ENCODE data around the gene LBHD1. TPM values are rescaled to one million over a fixed set of nuclear protein-coding genes. Genes with fewer than 3 reads are reported as not detected.

The LBHD1 gene
- 8.0 and 8.5 TPM in 2 replicates for total RNA-seq

GRCh38 chr11:62671608-62672389 is at the start of gene LBHD1, which contains the start of gene UQCC3:
Gene LBHD1 (minus strand): TSS chr11:62672267. CDS start chr11:62670031, 2,236 bp downstream.
Gene UQCC3 (plus strand): TSS chr11:62671673. CDS start chr11:62671746, 73 bp downstream.

DNA sequence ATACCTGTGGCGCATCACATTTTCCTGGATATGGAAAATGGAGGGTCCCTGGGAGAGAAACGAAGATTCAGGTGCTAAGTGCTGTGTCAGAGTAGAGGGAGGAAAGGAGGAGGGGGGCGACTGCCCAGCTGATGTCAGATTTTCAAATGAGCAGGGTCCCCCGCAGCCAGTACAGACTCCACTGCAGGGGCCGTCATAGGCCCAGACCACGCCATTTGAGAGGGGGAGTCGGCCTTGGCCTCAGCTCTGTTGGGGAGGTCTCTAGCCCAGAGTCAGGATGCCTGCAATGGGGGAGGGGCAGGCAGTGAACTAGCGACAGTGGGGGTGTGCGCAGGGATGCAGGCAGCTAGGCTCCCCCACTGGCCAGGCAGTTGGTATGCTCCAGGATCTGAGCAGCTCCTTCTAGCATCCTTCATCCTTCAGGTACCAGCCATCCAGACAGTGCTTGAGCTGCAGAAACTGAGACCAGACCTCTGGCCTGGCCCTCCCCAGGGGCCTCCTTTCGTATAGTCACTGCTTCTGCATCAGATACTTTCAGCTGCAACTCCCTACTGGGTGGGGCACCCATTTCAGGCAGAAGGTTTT is 35.3 kb upstream of the LBHD1 start, which contains the start of the genes BSCL2 and GNG3:
TSS of gene BSCL2 (minus strand) at position 148 of the 585 bp plus-strand sequence. CDS start 229 bp downstream, outside the sequence.
TSS of gene GNG3 (plus strand) at position 400 of the 585 bp plus-strand sequence. CDS start 620 bp downstream, outside the sequence.

DNA sequence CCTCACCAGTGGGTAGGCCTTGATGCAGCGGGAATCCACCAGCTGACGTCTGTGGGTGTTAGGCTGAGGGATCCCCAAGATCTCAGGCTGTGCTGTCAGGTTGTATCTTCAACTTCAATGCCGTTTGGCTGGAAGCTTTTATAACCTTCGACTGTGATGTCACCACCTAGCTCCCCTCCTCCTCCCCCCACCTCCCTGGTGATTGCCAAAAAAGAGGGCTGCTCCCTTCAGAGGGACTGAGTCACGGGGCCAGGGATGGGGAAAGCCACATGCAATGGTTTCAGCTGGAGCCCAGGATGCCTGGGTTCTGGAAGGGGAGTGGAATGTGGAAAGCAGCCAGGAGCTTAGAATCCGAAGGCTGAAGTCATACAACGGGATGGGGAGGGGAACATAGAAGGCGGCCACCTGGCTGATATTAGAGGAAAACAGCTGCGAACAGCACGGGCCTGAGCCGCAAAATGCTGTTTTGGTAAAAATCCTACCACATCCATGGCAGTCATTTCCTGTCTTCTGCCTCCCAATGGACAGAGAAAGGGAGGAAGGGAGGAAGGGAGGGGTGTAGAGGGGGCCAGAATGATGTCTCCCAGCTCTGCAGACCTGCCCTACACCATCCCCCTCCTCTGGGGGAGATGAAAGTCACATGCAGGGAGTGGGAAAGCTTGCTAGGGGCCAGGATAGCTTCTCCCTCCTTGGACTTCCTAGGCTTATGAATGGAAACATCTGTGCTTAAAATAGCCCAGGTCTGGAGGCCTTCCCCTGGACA is 17.5 kb upstream of the LBHD1 start, which contains the start of gene LRRN4CL:
TSS of gene LRRN4CL (minus strand) at position 110 of the 763 bp plus-strand sequence. CDS start 1,022 bp downstream, outside the sequence.

GRCh38 chr11:62678770-62679696 is 7.0 kb upstream of the LBHD1 start, which contains the start of gene UBXN1:
Gene UBXN1 (minus strand): TSS chr11:62679073. CDS start chr11:62678923, 150 bp downstream.

DNA sequence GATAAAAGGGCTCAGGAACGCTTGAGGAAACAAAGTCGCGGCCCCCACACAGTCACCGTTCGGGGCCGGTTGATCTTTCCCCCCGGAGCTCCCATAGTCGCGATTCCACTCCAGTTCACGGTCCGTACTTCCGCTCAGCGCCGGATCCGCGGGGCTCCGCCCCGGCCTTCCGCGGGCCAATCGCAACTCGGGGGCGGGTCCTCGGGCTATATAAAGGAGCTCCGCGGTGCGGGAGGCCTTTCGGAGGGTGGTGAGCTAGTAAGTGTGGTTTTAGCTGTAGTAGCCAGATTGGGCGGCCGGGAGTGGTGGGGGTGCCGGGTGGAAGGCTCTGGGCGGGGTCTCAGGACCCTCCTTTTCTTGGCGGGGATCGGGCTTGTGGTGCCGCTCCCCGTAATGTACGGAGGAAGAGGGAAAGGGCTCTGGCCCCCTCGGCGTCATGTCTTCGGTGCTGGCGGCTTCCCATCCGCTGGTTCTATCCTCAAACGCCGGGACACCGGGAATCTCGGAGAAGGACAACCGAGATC is 6.9 kb downstream of the LBHD1 start, which contains the start of the genes C11orf98 and CSKMT:
TSS of gene C11orf98 (minus strand) at position 136 of the 524 bp plus-strand sequence. CDS start at position 95, 41 bp downstream.
TSS of gene CSKMT (plus strand) at position 238 of the 524 bp plus-strand sequence. CDS start 568 bp downstream, outside the sequence.

DNA sequence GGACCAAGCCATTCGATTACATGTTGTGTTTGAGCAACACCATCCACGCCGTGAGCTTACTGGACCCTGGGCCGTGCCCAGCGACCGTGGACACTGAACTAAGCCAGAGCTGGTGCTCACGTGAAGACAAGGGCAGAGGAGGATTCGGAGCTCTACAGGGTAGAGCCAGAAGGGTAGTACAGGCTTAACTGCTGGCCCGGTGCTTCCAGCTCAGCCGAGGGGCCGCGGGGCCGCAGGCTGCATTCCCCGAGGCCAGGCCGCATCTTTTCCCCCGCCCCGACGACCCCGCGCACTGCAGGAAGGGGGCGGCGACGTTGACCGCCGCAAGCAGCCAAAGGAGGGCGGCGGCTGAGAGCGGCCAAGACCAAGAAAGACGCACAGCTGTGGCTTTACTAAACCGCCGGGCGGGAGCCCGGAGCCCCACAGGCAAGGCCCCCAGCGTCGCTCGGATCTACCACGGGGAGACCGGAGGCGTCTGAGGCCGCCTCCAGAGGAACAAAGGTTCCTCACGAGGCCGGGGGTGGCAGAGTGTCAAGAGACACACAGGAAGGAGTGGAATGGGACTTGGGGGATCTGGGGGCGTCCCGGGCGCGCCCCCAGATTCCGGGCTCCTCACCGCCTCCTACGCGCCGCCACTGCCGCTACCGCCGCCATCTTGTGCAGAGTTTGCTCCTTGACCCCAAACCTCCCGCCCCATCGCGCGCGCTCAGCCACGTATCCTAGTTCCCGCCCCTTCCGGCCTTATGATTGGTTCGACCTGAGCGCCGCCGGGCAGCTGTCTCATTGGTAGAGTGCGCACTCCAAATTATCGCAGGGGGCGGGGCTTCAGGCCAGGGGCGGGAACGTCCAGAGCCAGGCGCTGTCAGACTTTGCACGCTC is 25.9 kb downstream of the LBHD1 start, which contains the start of gene GANAB:
TSS of gene GANAB (minus strand) at position 668 of the 879 bp plus-strand sequence. CDS start at position 654, 14 bp downstream.

GRCh38 chr11:62621567-62622470 is 50.2 kb downstream of the LBHD1 start, which contains the start of gene B3GAT3:
Gene B3GAT3 (minus strand): TSS chr11:62621986. CDS start chr11:62621947, 39 bp downstream.

Small RNA genes within 50 kb of the gene (small RNA-seq; reads per million reads assigned to genes)
- gene SNORA57 = not detected

Other genes starting within 250 kb of the LBHD1 start
- 800 and 1,162 TPM in 2 replicates for gene AHNAK, start 125.5 kb downstream of the LBHD1 start, total RNA-seq
- 828 and 1,333 TPM in 2 replicates for gene EEF1G, start 98.4 kb downstream of the LBHD1 start, total RNA-seq
- 4.8 and 7.6 TPM in 2 replicates for gene TUT1, start 80.7 kb downstream of the LBHD1 start, total RNA-seq
- gene MTA2, start 70.4 kb downstream of the LBHD1 start, total RNA-seq = 95.2 and 143 TPM in 2 replicates
- 22.0 and 25.6 TPM in 2 replicates for gene EML3, start 59.5 kb downstream of the LBHD1 start, total RNA-seq
- 3.1 and 4.4 TPM in 2 replicates for gene ROM1, start 59.0 kb downstream of the LBHD1 start, total RNA-seq
- 28.0 and 42.3 TPM in 2 replicates for gene B3GAT3, start 50.3 kb downstream of the LBHD1 start, total RNA-seq
- 178 and 191 TPM in 2 replicates for gene GANAB, start 25.7 kb downstream of the LBHD1 start, total RNA-seq
- 30.5 and 34.8 TPM in 2 replicates for gene INTS5, start 19.0 kb downstream of the LBHD1 start, total RNA-seq
- gene C11orf98, start 7.1 kb downstream of the LBHD1 start, total RNA-seq = 24.8 and 29.4 TPM in 2 replicates
- gene CSKMT, start 7.0 kb downstream of the LBHD1 start, total RNA-seq = 8.5 and 17.6 TPM in 2 replicates
- gene UQCC3, start 594 bp downstream of the LBHD1 start, total RNA-seq = 7.8 and 9.2 TPM in 2 replicates
- 70.6 and 99.2 TPM in 2 replicates for gene UBXN1, start 6.8 kb upstream of the LBHD1 start, total RNA-seq
- 16.4 and 38.2 TPM in 2 replicates for gene LRRN4CL, start 17.3 kb upstream of the LBHD1 start, total RNA-seq
- gene BSCL2, start 35.2 kb upstream of the LBHD1 start, total RNA-seq = 36.0 and 43.4 TPM in 2 replicates
- gene GNG3, start 35.4 kb upstream of the LBHD1 start, total RNA-seq = not detected in 2 replicates
- 9.9 and 12.5 TPM in 2 replicates for gene HNRNPUL2, start 55.2 kb upstream of the LBHD1 start, total RNA-seq
- 32.3 and 36.0 TPM in 2 replicates for gene TTC9C, start 56.2 kb upstream of the LBHD1 start, total RNA-seq
- gene ZBTB3, start 81.9 kb upstream of the LBHD1 start, total RNA-seq = 12.3 and 13.6 TPM in 2 replicates
- gene POLR2G, start 89.3 kb upstream of the LBHD1 start, total RNA-seq = 44.4 and 55.5 TPM in 2 replicates
- 14.7 and 19.5 TPM in 2 replicates for gene TAF6L, start 99.1 kb upstream of the LBHD1 start, total RNA-seq
- gene TMEM179B, start 115.1 kb upstream of the LBHD1 start, total RNA-seq = 25.0 and 38.9 TPM in 2 replicates
- gene TMEM223, start 119.7 kb upstream of the LBHD1 start, total RNA-seq = 15.8 and 18.4 TPM in 2 replicates
- 24.2 and 26.1 TPM in 2 replicates for gene NXF1, start 133.2 kb upstream of the LBHD1 start, total RNA-seq
- 31.5 and 36.0 TPM in 2 replicates for gene STX5, start 159.8 kb upstream of the LBHD1 start, total RNA-seq
- gene TEX54, start 160.6 kb upstream of the LBHD1 start, total RNA-seq = not detected in 2 replicates
- 63.9 and 71.0 TPM in 2 replicates for gene WDR74, start 167.3 kb upstream of the LBHD1 start, total RNA-seq
- 130 and 160 TPM in 2 replicates for gene SLC3A2, start 208.6 kb upstream of the LBHD1 start, total RNA-seq
- not detected in 2 replicates for gene CHRM1, start 249.1 kb upstream of the LBHD1 start, total RNA-seq